Measurements from ENCODE around the gene ABLIM2. TPM values are rescaled to one million over a fixed set of nuclear protein-coding genes. Genes with fewer than 3 reads are reported as not detected.

ABLIM2 gene
- not detected for polyA plus RNA-seq (2013, experiment 1 of 2; ENCODE audit: insufficient read length)
- not detected for polyA plus RNA-seq (2013, experiment 2 of 2; ENCODE audit: insufficient read length)

DNA sequence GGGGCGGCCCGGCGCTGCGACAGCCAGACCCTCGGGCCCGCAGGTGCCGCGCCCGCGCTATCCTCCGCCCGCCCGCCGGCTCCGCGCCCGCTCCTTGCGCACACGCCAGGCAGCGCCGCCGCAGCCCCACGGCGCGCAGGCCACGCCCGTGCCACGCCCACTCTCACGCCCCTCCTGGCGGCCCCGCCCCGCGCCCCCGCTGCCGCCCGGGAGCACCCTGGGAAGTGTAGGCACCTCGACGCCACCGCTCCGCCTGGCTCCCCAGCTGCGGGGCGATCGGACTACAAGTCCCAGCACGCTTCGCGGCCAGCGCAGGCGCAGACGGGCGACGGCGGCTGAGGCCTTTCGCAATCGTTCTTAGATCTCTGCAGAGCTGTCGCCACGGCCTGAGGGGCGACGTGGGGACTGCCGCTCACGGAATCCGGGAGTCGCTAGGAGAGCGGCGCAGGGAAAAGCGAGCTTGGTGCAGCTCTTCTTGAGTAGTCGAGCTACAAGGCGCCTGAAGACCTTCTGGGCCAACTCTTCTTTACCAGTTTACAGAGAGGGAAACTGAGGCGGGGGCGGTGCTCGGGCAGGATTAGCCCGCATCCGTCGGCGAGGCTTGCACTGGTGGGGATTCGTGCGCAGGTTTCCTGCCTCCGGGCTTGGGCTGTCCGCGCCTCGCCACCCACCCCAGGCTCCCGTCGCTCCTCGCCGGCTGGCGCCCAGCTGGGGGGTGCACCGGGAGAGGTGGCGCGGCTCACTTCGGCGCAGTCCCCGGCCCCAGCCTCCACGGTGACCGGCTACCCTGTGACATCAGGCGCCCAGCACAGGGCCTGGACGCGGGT, at the start of gene ABLIM2:
Gene ABLIM2, minus strand, starts transcription at position 104 of the 827 bp plus-strand sequence. CDS start 124 bp downstream, outside the sequence.
- DNase-seq: peak; percentile 94

DNA sequence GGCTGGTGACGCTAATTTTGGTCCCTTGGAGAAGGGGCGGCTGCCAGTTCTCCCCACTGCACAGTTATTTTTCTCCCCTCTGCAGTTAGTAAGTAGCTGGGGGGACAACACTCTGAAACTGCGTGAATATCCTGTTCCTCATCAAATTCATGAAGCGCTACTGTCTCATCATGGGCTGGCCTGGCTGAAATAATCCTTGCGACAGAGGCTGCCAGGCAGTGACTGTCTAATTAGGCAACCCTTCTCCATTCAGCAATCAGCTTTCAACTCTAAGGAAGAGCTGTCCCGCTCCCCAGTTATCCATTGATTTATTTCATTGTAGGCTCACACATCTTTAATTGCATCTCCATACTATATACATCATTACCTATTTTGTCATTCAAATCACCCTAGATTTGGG, 48.7 kb upstream of the ABLIM2 start:
- no peak for DNase-seq

DNA sequence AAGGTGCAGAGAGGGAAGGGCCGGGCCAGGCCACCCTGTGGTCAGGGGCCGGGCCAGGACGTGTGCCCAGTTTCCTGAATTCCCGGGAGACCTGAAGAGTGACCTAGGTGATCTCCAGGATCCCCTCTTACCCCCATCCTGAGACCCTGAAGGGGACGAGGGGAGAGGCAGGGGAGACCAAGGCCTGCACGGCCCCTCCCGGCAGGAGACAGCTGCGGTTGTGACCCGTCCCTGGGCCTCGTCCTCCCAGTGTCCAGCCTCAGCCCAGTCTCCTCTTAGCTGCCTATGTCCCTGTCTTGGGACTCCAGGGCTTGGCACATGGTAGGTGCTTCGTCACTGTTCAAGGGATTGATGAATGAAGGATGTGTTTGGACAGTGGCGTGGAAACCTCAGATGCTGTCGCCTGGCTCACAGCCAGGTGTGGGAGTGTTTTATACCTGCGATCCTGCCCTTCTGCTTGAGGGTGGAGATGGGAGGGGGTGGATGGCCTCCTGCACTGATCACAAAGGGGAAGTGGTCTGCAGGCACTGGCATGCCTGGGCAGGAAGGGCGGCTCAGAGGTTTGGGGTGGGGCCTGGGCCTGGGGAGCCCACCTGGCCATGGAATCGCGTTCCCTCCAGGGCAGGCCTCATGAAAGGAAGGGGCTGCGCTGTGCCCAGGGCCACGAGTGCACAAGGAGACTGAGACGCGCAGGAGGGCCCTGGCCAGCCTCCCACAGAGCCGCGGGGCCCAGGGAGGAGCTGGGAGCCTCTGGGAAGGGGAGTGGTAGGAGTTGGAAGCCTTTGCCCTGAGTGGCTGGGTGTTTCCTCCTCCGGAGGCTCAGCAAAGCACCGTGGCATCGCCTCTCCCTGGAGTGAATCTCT, 47.4 kb upstream of the ABLIM2 start:
- DNase-seq: no peak

DNA sequence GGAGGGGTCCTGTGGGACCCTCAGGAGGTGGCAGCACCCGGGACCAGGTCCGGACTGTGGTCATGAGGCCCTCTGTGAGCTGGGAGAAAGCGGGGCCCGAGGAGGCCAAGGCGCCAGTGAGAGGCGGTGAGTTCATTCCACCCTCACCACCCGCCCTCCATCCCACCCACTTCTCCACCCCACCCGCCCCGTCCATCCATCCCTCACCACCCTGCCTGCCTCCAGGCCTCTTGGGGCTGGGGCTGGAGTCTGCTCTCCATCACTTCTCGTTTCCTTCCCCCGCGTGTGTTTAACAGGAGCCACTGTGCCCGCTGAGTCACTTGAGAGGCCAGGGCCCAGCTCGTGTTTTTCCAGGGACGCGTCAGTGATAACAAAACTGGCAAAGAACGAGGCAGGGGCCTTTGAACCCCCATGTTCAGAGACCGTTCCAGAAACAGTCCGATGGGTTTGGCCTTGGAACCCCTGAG, 46.7 kb upstream of the ABLIM2 start:
- DNase-seq: no peak

DNA sequence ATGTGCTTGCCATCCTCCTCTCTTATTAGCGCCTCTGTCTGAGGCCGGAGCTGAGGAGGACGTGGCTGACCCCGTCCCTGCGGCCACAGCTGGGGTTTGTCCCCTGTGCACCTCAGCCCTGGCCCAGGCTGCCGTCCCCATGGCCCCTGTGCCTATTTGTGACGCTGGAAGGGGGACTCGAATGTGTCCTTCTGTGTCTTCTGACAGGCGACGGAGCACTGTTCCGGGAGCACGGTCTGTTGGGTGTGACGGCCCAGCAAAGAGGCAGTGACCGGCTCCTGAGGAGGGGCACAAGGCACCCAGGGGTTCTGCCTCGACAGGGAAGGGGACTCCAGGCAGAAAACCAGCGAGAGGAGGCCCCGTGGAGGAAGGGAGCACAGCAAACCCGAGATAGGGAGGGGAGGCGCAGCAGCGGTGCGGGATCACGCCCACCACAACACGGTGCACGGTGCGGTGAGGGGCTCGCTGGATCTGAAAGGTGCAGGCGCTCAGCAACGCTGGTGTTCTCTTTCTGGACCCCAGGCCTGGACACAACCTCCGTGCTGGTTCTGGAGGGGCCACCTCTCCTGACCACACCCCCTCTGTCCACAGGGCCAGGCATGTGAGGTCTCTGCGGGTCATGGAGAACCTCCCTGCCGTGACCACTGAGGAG, 46.1 kb upstream of the ABLIM2 start:
- DNase-seq: no peak

DNA sequence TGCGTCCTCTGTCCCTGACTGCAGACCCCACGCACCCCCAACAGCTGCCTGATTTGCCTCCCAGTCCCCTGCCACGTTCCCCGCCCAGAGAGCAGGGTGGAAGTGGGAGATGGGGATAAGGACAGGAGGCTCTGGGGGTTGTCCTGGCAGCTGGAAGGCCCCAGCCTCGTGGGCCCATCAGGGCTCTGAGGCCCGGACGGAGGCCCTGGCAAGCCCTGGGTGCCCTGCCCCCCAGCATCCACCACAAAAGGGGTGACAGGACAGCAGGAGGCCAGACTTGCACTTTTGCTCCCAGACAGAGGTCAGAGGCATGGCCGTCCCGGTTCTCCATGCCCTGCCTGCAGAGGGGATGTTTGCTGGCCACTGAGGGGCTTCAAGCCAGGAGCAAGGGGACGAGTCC, 45.2 kb upstream of the ABLIM2 start:
- no peak for DNase-seq

DNA sequence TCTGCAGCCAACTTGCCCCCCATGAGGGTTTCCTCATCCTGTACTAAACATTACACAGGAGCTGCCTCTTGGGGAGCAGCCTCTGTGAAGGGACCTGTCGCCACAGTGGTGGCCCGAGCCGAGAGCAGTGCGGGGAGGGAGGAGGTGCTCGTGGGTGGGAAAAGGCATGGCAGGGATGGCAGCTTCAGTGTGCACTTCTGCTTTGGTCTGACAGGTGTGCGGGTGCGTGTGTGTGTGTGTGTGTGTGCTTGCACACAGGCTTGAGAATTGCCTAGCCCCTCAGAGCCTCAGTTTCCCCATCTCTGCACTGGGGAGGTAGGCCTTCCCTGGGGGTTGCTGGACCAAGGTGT, 44.4 kb upstream of the ABLIM2 start:
- DNase-seq: no peak

DNA sequence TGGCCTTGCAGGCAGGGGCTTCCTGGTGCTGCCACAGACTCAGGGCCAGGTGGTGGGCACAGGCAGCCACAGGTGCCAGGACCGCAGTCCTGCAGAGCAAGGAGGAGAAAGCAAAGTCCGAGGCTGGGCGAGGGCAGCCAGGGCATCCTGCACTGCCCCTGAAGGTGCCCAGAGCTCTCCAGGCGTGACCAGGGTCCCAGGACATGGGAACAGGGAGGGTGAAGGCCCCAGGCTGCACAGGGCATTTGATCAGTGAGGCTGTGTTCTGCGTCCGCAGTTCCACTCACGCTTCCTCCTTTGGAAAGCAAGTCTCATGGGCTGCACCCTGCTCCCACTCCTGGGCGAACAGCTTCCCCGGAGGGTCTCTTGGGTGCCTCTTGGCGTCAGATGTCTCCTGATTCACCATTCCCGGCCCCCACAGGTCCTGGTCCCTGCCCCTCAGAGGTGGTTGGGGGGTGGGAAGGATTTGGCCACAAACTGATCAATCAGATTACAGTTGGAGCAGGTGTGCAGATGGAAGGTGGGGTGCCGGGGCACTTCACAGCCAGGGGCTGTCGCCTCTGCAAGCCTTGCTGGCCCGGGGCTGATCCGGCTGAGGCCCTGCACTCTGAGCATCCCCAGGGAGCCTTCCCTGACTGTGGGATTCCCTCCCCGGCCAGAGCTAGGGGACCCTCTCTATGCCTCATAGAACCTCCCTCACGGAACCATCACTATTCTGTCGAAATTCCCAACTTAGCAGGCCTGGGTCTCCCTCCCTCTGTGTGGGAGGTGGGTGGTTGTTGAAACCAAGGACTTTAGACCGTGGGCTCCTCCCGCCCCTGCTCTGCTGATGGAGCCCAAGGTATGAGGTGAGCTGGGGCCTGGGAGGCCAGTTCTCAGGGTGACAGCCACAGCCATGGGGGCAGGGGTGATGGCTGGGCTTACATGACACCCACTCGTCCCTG, 43.8 kb upstream of the ABLIM2 start:
- no peak for DNase-seq

DNA sequence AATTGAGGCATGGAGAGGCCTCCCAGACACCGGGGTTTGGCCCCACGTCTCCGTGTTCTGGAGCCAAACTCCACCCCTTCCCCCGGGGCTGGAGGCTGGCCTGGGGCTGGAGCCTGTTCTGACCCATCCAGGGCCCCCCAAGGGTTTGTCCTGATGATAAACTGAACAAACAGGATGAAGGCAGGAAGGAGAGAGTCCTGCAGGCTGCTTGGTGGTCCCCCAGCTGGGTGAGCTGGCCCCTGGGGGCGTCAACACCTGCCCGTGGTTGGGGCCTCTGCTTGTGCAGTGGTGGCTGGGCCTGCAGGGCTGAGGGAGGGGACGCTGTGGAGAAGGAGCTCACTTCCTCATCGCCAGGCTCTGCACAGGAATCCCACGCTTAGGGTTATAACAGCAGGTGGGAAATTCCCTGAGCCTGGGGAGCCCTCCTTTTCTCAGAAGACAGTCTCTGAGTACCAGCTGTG, 42.7 kb upstream of the ABLIM2 start:
- no peak for DNase-seq

DNA sequence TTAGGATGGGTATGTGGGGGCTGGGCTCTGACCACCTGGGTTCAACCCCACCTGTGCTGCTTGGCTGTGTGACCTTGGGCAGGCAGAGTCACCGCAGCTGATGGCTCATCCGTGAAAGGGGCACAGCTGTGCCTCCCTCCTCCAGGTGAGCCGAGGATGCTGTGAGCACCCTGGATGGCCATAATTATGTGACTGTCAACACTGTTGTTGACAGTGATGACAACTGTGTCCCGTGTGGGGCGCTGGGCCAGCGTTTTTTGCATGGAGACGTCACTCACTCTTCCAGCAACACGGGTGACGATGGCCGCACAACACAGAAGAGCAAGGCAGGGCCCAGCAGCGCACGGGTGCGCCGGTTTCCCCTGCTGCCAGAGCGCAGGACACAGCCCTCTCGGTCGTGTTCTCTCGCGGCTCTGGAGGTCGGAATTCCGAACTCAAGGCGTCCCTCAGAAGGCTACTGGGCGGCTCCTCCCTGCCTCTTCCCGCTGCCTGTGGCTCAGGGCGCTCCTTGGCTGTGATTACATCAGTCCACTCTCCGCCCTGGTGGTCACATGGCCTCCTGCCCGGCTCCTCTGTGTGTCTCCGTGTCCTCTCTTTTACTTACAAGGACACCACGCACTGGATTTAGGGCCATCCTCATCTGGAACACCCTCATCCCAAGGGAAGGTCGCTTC, 41.8 kb upstream of the ABLIM2 start:
- no peak for DNase-seq

DNA sequence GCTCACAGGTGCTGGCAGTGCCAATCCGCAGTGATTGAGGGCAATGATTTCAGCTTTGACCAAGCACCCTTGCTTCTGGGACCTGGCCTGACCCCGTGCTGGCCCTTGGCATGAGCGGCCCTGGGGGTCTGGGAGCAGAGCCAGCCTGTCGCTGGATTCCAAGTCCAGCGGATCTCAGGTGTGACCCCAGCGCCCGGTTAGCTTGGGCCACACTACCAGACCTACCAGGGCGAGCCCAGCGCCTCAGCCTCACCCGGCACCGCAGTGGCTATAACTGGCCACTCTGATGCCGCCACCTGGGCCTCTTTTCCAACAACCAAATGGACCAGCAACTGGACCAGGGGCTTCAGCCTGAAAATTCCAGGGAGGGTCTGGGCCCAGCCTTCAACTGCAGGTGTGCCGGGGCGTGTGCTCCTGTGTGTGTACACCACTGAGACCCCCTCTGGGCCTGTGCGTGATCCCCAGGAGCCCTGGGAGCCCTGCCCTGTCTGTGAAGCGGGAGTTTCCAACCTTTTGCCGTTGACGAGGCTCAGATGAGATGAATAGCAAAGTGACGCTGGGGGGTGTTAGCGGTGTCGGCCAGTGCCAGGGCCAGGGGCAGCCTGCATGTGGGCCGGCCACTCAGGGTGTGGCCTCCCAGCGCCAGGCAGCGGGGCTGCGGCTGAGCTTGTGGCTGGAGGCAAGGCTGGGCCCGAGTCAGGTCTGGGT, 41.1 kb upstream of the ABLIM2 start:
- no peak for DNase-seq

DNA sequence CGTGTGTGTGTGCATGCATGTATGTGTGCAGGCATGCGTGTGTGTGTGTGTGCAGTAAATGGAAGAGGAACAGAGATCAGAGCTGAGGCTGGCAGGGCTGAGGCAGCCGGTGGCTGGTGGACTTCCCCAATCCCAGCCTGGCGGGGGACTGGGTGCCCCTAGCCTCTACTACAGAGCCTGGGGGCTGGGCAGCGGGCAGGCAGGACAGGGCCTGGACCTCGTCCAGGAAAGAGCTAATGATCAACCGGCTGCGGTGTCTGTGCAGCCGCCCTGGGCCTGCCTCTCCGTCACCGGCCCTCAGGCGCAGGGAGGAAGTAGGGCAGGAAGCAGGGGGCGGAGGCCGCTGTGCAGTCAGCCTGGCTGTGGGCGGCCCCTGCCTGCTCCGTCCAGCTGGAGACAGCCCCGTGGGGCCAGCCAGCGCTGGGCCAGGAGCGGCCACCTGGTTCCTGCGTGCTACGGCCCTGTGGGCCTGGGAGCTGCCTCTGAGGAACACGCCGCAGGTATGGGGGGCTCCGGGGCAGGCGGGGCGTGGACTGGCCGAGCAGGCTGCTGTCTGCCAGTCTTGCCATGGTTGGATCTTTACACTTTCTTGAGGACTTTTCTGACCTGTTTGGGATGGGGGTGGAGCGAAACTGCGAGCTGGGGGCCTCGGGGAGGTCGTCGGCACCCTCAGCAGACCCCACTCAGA, 40.4 kb upstream of the ABLIM2 start, which contains the start of gene SH3TC1:
Gene SH3TC1, plus strand, starts transcription at position 385 of the 688 bp plus-strand sequence. CDS start 5,905 bp downstream, outside the sequence.
- DNase-seq: peak; percentile 65

DNA sequence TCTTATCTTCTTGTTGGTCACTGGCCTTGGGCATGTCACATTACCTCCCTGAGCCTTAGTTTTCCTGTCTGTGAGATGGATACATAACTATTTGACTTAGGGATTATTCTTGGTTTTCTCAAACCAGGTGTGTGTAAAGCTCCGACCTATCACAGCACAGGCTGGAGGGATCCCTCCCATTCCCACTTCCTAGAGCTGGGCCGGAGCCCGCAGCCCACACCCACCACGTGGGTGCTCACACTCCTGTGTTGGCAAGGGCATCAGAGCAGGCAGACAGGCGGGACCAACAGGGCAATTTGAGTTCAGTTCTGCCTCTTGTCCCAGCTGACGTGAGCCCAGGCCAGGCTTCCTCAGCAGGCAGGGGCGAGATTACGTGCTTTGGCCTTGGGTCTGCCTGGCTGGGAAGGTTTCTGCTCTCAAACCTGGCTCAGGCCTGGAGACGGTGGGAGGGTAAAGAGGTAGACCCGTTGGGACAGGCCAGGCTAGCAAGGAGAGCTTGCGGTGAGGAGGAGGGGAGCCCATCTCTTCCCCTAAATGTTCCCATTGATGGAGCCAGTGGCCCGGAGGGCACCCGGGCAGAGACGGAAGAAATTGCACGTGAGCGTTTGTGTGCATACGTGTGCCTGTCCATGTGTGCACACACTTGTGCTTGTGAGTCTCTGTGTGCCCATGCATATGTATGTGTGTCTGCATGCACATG, 39.7 kb upstream of the ABLIM2 start:
- no peak for DNase-seq

DNA sequence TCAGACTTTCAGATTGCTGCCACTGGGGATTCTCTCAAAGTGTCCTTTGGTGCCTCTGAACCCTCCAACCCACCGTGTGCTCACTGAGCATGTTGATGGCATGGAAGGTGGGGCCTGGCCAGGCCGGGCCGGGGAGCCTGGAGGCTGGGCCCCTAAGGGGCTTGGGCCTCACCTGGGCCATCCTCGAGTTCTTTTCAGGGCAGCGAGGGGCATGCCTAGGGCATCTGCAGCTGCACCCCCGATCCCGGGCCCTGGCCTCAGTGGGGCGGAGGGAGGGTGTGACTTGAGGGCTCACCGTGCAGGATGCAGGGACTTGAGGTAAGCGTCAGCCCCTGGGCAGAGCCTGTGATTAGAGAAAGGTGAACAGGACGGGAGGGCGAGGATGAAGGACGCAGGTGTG, 38.9 kb upstream of the ABLIM2 start:
- DNase-seq: no peak

DNA sequence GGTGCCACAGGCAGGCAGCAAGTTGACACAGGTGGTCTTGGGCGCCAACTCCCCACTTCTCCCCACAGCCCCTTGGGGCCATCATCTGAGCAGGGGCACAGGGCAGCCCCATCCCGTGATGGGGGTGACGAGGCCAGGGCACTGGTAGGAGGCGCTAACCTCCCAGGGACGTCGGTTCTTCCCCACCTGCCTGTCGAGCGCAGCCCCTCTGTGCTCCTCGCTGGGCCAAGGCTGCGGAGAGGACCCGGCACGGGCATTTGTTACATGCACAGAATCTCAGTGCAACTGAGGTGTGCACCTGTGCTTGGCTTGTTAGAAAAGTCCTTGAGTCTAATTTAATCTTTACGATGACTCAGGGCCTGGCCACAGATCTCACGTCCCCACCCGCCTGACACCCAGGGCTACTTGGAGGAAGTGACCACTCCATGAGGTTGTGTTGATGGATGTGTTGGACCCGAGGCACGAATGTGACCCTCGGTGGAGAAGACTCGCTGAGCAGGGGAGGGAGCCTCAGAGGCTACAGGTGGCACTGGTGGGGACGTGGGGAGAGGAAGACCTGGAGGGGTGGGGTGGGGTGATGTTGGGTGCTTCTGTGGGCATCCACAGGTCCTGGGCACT, 37.3 kb upstream of the ABLIM2 start:
- no peak for DNase-seq

DNA sequence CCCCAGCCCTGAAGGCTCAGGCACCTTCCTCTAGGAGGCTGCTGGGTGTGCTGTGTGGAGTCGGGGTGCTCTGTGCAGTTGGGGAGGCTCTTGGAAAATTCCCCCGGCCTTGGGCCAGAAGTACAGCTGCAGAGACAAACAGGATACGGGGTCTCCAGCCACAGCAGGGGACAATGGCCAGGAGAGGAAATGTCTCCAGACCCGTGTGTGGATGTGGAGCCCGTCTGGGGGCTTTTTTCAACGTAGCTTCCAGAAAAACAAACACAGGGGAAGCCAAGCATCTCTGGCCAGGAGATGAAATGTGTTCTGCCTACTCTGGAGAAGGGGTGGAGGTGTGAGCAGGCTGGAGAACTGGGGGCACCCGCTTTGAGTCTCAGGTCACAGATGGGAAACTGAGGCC, 36.8 kb upstream of the ABLIM2 start:
- no peak for DNase-seq

DNA sequence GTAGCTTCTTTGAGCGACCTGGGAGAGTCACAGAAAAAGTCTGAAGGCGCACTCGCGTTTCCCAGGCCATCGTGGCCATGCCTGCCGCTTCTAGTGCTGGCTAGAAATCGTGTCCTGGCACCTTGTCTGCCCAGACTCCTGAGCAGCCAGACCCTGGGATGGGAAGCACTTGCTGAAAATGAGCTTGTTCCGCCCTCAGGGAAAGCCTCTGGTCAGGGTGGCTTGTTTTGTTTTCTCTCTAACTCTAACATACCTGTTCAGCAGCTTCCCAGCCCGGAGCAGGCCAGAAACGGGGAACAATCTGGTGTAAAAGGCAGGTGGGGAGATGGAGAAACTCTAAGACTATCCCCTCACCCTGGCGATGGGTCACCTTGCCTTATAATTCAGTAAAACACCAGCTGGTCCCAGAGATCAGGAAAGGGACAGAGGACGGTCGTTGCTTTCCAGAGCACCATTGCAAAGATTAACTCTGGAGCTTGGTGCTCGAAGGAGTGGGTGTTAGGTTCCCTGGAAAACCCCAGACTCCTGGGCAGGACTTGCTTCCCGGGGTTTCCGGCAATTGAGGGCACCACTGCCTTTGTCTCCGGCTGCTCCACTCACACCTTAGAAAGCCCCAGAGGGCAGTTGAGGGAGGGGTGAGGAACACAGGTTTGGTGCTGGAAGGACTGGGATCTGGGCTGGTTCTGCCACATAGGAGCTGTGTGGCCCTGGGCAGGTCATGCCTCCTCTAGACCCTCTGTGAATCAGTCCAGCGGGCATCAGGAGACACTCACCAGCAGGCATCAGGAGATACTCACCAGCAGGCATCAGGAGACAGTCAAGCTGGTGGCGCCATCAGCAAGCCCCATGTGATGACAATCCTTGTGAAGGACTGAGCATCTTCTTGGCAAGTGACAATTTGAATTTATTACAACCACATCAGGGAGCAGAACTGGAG, 36.0 kb upstream of the ABLIM2 start:
- DNase-seq: no peak
